Fibroblast of pulmonary artery (primary cell): ENCODE results near the gene CD164L2.
A peak's percentile ranks its signal among the peaks of the same experiment; 100 is the strongest.

ENCODE experiments used
- DNase-seq: peaks from one replicate; pipeline ENCODE4 v3.0.0-alpha.2; 2010; ENCODE audit warnings: low read depth
- H3K4me3 ChIP-seq: replicated peaks from 2 replicates; pipeline ENCODE4 v1.5.1; 2011; ENCODE audit warnings: low read depth, mild to moderate bottlenecking, control low read depth, low read length, moderate library complexity
- CTCF ChIP-seq: IDR thresholded peaks from 2 replicates; pipeline ENCODE4 v1.5.1; 2011; ENCODE audit warnings: mild to moderate bottlenecking, control low read depth, low read length, inconsistent platforms; ENCODE audit errors: missing control alignments

CD164L2 gene

GRCh38 chr1:27399251-27400025, 16.3 kb upstream of the CD164L2 start:
- no peak for TF ChIP-seq CTCF
- H3K4me3 ChIP-seq = no peak overlapping the region
- no peak for DNase-seq

- no peak for TF ChIP-seq CTCF
- no peak for DNase-seq
- no peak overlapping the region for H3K4me3 ChIP-seq
Observed at GRCh38 chr1:27398405-27399149, 15.4 kb upstream of the CD164L2 start.

- TF ChIP-seq CTCF = no peak
- no peak for DNase-seq
- no peak overlapping the region for H3K4me3 ChIP-seq
Observed at GRCh38 chr1:27397749-27398148, 14.6 kb upstream of the CD164L2 start.

GRCh38 chr1:27397110-27397509, 14.0 kb upstream of the CD164L2 start:
- DNase-seq = no peak
- no peak for TF ChIP-seq CTCF

GRCh38 chr1:27395441-27396195, 12.5 kb upstream of the CD164L2 start:
- TF ChIP-seq CTCF = peak; percentile 83
- DNase-seq = peak; percentile 73
- H3K4me3 ChIP-seq = no peak overlapping the region

More at GRCh38 chr1:27397110-27397509, 14.0 kb upstream of the CD164L2 start:
- no peak overlapping the region for H3K4me3 ChIP-seq

- TF ChIP-seq CTCF = no peak
Observed at GRCh38 chr1:27394925-27395324, 11.8 kb upstream of the CD164L2 start.

More at GRCh38 chr1:27394925-27395324, 11.8 kb upstream of the CD164L2 start:
- H3K4me3 ChIP-seq = no peak overlapping the region
- no peak for DNase-seq
